GM19240 (cell line): Measurements from ENCODE around the gene FAM118B.
"Not testable (repeated sequence)": the region's sequence is repeated elsewhere in the genome, so short reads cannot be mapped to it uniquely, and the experiment has no call there.

Experiments used
- DNase-seq: peaks from one replicate; pipeline ENCODE4 v3.0.0; 2011; ENCODE audit warnings: low spot score; ENCODE audit not compliant: insufficient read length

FAM118B gene

DNA sequence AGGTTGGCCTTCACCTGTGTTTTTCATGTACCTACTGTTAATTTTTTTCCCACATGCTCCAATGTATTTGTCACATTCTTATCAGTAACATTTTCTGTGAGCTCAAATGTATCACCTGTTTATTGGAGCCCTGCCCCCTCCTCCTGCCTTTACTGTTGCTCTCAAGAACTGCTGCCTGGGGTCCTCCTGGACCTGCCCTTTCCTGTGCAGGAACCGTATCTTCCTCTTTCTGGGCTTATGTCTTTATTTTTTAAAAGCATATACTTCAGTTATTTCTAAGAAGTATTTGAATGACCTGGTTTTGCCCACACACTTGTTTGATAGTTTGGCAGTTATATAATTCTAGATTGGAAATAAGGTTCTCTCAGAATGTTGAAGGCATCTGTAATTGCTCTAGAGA, 5.9 kb downstream of the FAM118B start:
- no peak for DNase-seq

- no peak for DNase-seq
These were observed 8.0 kb downstream of the FAM118B start for GRCh38 chr11:126219547-126219946.

DNA sequence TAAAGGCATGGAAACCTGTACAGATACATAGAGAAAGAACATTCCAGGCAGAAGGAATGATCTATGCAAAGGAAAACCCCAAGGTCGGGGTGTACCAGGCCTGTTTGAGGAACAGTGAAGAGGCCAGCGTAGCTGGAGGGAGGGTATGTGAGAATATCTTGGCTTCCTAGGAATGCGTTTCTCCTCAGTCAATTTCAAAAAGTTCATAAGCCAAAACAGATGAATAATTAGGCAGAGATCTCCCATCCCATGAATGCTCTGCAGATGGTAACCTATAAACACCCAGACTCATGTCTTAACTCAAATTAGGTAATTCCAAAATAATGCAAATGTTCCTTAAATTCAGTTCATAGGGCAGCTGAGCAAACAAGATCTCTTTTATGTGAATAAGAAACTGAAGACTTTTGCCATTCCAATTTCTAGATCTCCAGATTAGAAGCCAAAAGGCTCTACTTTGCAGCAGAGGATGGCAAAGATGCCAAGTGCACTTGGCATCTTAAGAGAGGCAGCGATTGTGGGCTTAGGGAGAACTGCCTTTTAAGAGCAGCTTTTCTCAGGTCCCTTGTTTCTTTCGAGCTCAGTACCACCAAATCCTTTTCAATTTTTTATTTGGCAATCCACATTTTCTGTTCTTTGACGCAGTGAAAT, 13.2 kb downstream of the FAM118B start:
- no peak for DNase-seq

DNA sequence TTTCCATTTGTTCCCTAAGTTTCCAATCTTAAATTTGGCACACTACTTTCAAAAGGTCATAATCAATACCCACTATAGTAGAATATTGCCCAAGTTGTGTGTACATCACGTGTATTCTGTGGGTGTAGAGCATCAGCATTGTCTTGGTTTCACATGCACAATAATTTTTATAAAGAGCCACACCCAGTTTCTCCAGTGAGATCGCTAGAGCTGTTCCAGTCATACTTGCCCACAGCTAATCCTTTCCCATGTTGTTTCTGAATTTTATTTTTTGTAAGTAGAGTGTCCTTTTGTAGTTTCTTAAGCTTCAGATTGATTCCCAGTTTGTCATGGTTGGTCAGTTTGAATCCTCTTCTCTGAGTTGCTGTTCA, 13.7 kb downstream of the FAM118B start:
- no peak for DNase-seq

- DNase-seq, result no peak
These were observed 14.9 kb downstream of the FAM118B start for GRCh38 chr11:126226334-126227084.

GRCh38 chr11:126229858-126230540, 18.4 kb downstream of the FAM118B start:
- no peak for DNase-seq

DNA sequence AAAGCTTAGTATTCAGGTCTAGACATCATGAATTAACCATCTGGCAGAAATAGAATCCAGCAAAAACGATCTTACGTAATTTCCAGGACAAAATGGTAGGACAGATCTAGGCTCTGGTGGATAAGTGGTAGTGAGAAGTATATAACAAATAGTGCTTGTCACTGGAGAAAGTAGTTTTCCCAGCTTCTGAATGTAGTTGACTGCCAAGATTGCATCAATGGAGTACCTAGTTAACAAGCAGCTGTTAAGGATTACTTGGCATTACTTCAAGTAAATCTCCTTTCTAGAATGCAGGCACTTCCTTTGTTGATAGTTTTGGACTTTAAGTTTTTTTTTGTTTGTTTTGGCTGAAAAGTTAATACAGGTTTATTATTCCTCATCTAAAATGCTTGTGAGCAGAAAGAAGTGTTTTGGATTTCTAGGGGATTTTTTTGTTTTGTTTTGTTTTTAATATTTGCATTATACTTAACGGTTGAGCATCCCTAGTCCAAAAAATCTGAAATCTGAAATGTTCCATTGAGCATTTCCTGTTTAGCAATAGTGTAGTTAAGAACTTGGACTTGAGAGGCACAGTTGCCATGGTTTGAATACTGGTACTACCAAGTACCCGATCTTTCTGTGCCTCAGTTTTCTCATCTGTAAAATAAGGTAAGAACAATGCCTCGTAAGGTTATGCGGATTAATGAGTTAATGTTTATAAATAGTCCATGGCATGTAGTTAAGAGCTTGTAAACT, 20.3 kb downstream of the FAM118B start:
- no peak for DNase-seq

- no peak for DNase-seq
These were observed 21.1 kb downstream of the FAM118B start for GRCh38 chr11:126232683-126233082.

DNA sequence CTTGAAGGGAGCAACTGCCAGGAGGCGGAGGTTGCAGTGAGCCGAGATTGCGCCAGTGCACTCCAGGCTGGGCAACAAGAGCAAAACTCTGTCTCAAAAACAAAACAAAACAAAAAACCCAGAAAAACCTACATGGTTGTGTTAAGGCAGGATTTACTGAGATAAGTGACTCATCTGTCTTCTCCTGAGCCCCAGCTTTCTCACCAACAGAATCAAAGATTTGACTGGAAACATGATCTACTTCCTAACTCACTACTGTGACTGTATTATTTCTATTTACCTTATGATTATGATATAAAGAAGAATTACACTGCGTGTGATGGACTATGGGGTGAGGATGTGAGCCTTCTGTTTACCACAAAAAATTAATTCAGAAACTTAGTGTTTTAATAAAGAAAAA, 21.8 kb downstream of the FAM118B start:
- DNase-seq, result no peak

GRCh38 chr11:126246636-126247035, 35.1 kb downstream of the FAM118B start:
- no peak for DNase-seq

DNA sequence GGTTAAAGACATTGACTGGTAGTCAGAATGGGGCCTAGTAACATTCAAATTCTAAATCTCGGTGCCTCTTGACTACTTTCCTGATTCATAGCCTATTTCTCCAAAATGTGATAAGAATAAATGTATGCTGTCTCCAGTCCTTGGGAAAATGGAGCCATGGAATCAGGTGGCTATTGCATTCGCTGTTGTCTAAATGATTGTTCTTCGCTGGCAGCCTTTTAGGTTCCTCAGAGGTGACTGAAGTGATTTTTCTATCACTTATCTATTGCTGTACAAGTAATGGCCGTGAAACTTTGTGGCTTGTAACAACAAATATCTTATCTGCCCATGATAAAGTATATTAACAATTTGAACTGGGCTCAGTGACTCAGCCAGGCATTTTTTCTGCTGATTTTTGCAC, 41.7 kb downstream of the FAM118B start:
- DNase-seq, result no peak

DNA sequence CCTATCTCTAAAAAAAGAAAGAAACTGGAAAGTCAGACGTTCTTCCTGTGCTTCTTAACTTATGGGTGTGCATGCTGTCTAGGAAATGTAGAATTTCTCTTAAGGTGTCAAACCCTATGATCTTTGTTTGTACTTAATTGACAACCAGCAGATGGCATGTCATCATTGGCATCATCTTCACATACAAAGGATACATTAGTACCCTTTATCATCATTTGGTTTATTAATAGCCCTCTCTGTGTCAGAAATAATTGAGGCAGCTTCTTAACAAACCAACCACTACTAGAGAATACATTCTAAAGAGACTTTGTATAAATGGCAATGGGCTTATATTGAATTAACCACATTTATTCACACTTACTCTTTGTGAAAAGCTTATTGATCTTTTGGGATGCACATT, 43.2 kb downstream of the FAM118B start:
- DNase-seq, result no peak

GRCh38 chr11:126255507-126255906, 43.9 kb downstream of the FAM118B start:
- not testable (repeated sequence) for DNase-seq

GRCh38 chr11:126256216-126256615, 44.6 kb downstream of the FAM118B start:
- DNase-seq, result no peak

DNA sequence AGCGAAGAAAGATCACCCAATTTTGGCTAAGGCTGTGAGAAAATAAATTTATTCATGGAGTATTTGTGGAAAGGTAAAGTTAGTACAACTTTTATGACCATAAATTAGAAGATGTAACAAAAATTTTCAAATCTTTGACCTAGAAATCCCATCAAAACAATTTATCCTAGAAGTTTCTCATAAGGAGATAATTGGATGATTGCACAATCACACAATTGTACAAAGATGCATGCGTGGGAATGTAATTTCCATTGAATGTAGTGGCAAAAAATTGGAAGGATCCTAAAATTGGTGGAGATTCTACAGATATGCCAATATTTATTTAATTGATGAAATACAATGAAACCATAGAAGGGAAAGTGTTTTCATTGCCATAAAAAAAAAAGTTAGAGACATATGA, 45.6 kb downstream of the FAM118B start:
- DNase-seq, result no peak

- DNase-seq, result no peak
These were observed 46.2 kb downstream of the FAM118B start for GRCh38 chr11:126257764-126258163.

DNA sequence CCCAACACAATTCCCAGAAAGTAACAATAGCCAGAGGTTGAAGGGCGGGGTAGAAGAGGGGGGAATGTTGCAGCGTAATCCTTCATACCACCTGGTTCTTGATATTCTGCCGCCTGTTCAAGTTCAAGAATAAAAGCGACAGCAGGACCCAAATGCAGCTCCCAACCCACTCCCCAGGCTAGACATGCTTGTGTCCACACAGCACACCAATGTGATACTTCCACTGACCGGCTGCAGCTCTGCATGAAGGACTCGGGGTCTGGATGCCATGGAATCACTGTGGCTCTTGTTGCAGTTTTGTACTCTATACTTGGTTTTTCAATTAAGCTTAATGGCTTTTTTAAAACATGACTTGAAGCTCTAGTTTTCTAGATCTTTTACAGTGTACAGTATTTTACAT, 50.6 kb downstream of the FAM118B start:
- DNase-seq, result no peak

- no peak for DNase-seq
These were observed 51.9 kb downstream of the FAM118B start for GRCh38 chr11:126263489-126263888.

DNA sequence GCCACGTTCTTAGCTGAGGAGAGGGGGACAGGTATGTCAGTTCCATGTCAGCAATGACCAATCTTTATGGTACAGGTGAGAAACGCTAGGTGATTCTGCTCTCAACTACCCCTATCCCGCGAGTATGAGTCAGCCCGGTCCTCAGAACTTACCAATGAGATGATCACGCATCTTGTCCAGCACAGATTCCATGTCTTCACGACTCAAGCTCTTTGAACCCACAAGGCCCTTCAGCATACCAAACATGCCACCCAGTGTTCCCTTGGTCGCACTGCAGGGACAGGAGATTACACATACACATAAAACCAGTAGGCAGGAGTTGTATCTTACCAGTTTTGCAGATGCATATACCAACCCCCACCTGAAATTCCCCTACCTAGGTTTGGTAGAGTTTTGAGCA, 54.2 kb downstream of the FAM118B start:
- no peak for DNase-seq

GRCh38 chr11:126267650-126268049, 56.1 kb downstream of the FAM118B start:
- no peak for DNase-seq

DNA sequence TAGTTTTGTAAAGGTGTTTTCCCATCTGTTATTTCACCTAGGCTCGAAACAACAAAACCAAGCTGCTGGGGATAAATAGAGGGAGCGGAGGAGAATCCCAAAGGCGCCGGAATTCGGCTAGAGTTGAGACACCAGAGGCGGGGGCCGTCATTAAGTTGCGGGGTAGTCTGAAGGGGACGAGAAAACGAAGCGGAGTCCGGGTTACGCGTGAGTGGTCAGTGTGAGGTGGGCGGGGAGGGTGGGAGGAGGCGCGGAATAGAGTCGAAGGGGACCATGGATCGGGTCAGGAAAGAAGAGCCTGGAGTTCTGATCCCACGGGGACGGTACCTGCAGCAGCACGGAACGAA, 56.8 kb downstream of the FAM118B start:
- DNase-seq, result no peak
